Coronary artery (tissue), 2 donors: ENCODE data around the gene OR51D1.

Experiments used
- DNase-seq: peaks from one replicate; pipeline ENCODE4 v3.0.0-alpha.2; 2017; ENCODE audit warnings: low spot score
- H3K27ac ChIP-seq, 2 donors: fragments of 200-600 bp; sonication (generic); one replicate each; pipeline ENCODE4 v1.5.1; 2016 to 2019
- H3K4me3 ChIP-seq: fragments of 200-600 bp; sonication (generic); 2 replicates; pipeline ENCODE4 v1.5.1; 2016; ENCODE audit warnings: mild to moderate bottlenecking, moderate library complexity
- TF ChIP-seq, protein P1 (sequence below): fragments of 200-600 bp; sonication (generic); IDR thresholded peaks from one replicate; pipeline ENCODE4 v1.5.1; 2019; ENCODE audit warnings: antibody characterized with exemption

Gene OR51D1

DNA sequence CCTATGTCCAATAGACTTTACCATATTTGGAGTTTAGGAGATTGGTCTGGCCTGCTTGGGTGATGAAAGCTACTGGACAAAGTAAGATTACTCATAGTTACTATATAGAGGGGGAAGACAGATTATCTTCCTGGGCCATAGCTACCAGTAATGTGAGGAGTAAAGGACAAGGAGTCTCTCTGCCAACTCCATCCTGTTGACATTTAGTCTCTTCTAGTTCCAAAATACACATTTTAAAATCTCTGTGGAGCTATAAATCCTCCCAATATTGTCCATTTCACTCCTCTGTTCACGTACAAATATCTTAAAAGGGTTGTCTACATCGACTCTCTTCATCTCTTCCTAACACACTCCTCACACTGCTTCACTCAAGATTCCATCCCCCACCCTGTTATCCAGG, 1.1 kb upstream of the OR51D1 start:
- no peak overlapping the region for H3K4me3 ChIP-seq
- DNase-seq, result no peak
- TF ChIP-seq, protein P1, sequence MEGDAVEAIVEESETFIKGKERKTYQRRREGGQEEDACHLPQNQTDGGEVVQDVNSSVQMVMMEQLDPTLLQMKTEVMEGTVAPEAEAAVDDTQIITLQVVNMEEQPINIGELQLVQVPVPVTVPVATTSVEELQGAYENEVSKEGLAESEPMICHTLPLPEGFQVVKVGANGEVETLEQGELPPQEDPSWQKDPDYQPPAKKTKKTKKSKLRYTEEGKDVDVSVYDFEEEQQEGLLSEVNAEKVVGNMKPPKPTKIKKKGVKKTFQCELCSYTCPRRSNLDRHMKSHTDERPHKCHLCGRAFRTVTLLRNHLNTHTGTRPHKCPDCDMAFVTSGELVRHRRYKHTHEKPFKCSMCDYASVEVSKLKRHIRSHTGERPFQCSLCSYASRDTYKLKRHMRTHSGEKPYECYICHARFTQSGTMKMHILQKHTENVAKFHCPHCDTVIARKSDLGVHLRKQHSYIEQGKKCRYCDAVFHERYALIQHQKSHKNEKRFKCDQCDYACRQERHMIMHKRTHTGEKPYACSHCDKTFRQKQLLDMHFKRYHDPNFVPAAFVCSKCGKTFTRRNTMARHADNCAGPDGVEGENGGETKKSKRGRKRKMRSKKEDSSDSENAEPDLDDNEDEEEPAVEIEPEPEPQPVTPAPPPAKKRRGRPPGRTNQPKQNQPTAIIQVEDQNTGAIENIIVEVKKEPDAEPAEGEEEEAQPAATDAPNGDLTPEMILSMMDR, result no peak
- no peak overlapping the region for H3K27ac ChIP-seq

DNA sequence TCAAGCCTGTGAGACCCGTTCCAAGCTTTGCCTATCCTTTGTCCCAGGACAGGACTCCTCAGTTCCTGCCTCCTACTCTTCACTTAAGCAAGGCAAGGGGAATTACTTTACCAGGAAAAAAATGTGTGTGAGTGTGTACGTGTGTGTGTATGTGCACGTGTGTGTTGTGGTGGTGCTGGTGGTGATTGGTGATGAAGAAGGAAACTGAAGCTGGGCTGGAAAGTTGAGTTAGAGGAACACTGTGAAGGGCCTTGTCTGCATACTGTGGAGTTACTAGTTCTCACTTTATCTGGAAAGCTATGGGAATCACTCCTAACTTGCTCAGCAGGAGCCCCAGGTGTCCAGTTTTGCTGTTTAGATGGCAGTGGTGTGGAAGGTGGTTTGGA, 378 bp downstream of the OR51D1 start:
- Histone ChIP-seq H3K4me3 (no peak overlapping the region), H3K27ac (no peak overlapping the region)
- no peak for DNase-seq
- TF ChIP-seq, protein P1, result no peak

DNA sequence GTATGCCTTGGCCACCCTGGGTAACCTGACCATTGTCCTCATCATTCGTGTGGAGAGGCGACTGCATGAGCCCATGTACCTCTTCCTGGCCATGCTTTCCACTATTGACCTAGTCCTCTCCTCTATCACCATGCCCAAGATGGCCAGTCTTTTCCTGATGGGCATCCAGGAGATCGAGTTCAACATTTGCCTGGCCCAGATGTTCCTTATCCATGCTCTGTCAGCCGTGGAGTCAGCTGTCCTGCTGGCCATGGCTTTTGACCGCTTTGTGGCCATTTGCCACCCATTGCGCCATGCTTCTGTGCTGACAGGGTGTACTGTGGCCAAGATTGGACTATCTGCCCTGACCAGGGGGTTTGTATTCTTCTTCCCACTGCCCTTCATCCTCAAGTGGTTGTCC, 2.7 kb downstream of the OR51D1 start:
- no peak overlapping the region for H3K4me3 ChIP-seq
- H3K27ac ChIP-seq, result no peak overlapping the region
- TF ChIP-seq, protein P1, result no peak
- DNase-seq, result no peak

DNA sequence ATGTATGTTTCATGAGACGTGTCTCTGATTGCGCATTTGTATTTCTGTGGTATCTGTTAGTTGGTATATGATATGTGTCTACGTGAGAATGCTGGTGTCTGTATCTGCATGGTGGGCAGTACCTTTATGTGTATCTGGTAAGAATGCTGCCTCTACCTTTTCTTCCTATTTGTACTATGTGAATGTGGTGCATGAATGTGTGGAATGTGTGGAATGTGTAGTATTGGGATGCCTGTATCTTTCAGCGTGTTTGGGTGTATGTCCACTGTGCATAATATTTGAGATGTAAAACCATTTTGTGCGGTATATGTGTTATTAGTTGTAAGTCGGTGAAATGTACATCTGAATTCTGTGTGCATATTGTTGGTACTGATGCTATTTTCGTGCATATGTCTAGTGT, 4.2 kb downstream of the OR51D1 start:
- H3K4me3 ChIP-seq, result no peak overlapping the region
- H3K27ac ChIP-seq, result no peak overlapping the region
- no peak for DNase-seq
- TF ChIP-seq, protein P1, result no peak

DNA sequence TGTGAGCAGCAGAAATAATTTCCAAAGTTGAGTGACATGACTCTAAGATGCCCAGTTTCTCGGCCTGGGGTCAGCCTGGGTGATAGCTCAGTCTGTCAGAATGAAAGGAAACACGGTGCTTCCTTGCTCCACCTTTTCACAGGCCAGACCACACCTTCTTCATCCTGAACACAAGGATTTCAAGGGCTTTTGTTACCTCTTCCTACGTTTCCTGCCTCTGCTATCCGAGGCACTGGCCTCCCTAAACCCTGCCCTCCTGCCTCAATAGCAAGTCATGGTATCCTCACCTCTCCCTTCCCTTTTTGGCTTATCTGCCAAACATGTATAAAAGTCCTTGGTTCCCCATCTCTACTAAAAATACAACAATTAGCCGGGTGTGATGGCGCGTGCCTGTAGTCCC, 4.8 kb downstream of the OR51D1 start:
- DNase-seq, result no peak
- no peak overlapping the region for H3K27ac ChIP-seq
- TF ChIP-seq, protein P1, result no peak
- no peak overlapping the region for H3K4me3 ChIP-seq

DNA sequence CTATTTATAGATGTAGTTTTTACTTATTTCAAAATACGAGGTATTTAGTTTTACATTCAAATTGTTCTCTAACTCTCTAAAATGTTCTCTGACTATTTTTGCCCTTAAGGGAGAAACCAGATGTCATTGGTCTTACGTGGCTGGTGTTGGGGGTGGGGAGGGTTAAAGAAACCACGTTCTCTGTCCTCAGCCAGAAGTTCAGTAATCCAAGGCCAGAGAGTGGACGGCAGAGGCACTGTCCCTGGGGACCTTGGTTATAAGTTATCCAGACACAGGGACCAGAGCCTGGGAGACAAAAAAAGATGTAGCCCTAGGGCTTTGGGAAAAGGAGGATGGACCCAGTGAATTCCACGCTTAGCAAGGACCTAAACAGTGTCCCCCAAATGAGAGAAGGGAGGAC, 5.8 kb downstream of the OR51D1 start:
- TF ChIP-seq, protein P1, result no peak
- Histone ChIP-seq H3K27ac (peak overlapping the region in 1 of 2 donors; percentile 3), H3K4me3 (peak overlapping the region; percentile 31)
- DNase-seq, result no peak

DNA sequence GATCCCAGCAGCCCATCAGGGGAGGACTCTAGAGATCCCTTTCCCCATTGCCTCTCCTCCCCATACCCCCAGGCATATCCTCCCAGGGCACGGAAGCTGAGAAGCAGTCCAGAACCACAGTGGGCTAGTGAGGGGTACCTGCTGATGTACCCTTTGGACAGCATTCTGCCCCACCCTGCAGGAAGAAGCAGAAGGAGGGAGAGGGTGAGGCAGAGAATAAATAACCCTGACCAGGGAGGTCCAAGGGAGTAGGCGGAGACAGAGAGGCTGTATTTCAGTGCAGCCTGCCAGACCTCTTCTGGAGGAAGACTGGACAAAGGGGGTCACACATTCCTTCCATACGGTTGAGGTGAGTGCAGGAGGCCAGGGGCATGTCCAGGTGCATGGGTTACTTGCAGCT, 6.4 kb downstream of the OR51D1 start, which contains the start of gene OR51E1:
Gene OR51E1 (plus strand): TSS at position 301 of the 400 bp plus-strand sequence. CDS start 8,545 bp downstream, outside the sequence.
- Histone ChIP-seq H3K27ac (peak within 1 kb of the TSS in 1 of 2 donors; percentile 3), H3K4me3 (peak within 1 kb of the TSS; percentile 31)
- no peak for DNase-seq
- TF ChIP-seq, protein P1, result no peak
